Neural cell (in vitro differentiated cells): Measurements from ENCODE around the gene BPIFB6. TPM values are rescaled to one million over a fixed set of nuclear protein-coding genes. Genes with fewer than 3 reads are reported as not detected.

Source experiments
- H2AFZ ChIP-seq: fragments of 200-600, 300-800 bp; sonication (generic), shearing (Covaris generic); 2 replicates; pipeline ENCODE4 v1.6.0; 2014; ENCODE audit warnings: low read depth, mild to moderate bottlenecking, antibody characterized with exemption, low read length, moderate library complexity
- H3F3A ChIP-seq: fragments of 200-600 bp; shearing (Covaris generic); 2 replicates; pipeline ENCODE4 v1.6.1; 2016; ENCODE audit warnings: mild to moderate bottlenecking, moderate library complexity, mixed read lengths, antibody characterized with exemption, low read length; ENCODE audit not compliant: insufficient read depth, poor library complexity, severe bottlenecking
- H3K27ac ChIP-seq: fragments of 200-600, 300-800 bp; sonication (generic), shearing (Covaris generic); 2 replicates; pipeline ENCODE4 v1.5.1; 2014; ENCODE audit warnings: mild to moderate bottlenecking, low read length, moderate library complexity
- H3K27me3 ChIP-seq: fragments of 300-800, 200-600 bp; sonication (generic), shearing (Covaris generic); 2 replicates; pipeline ENCODE4 v1.6.0; 2014; ENCODE audit warnings: mild to moderate bottlenecking, low read depth, low read length, moderate library complexity; ENCODE audit not compliant: insufficient read depth
- H3K36me3 ChIP-seq: fragments of 300-800, 200-600 bp; sonication (generic), shearing (Covaris generic); 2 replicates; pipeline ENCODE4 v1.5.1; 2014; ENCODE audit warnings: mild to moderate bottlenecking, antibody characterized with exemption, low read length, moderate library complexity; ENCODE audit not compliant: insufficient read depth
- H3K4me2 ChIP-seq: fragments of 300-800, 200-600 bp; sonication (generic), shearing (Covaris generic); 2 replicates; pipeline ENCODE4 v1.6.0; 2014; ENCODE audit warnings: mild to moderate bottlenecking, low read length
- H3K4me3 ChIP-seq: fragments of 300-800, 200-600 bp; sonication (generic), shearing (Covaris generic); 2 replicates; pipeline ENCODE4 v1.5.1; 2014; ENCODE audit warnings: mild to moderate bottlenecking, low read length, moderate library complexity
- H3K79me2 ChIP-seq: fragments of 200-600 bp; shearing (Covaris generic); replicated peaks from 2 replicates; pipeline ENCODE4 v1.6.0; 2014; ENCODE audit warnings: mild to moderate bottlenecking, low read length, moderate library complexity; ENCODE audit not compliant: insufficient read depth
- H3K9ac ChIP-seq: fragments of 300-800, 200-600 bp; sonication (generic), shearing (Covaris generic); 2 replicates; pipeline ENCODE4 v1.6.1; 2016; ENCODE audit warnings: mild to moderate bottlenecking, low read length, mixed read lengths
- H3K9me2 ChIP-seq: fragments of 200-600 bp; shearing (Covaris generic); 2 replicates; pipeline ENCODE4 v1.6.1; 2016; ENCODE audit warnings: mild to moderate bottlenecking, low read length, mixed read lengths; ENCODE audit not compliant: insufficient read depth
- H3K9me3 ChIP-seq: fragments of 200-600, 300-800 bp; sonication (generic), shearing (Covaris generic); 2 replicates; pipeline ENCODE4 v1.6.1; 2016; ENCODE audit warnings: mild to moderate bottlenecking, mixed run types, low read length, moderate library complexity, mixed read lengths
- H4K20me1 ChIP-seq: fragments of 200-600 bp; shearing (Covaris generic); 2 replicates; pipeline ENCODE4 v1.6.1; 2016; ENCODE audit warnings: mild to moderate bottlenecking, mixed run types; ENCODE audit not compliant: insufficient read depth
- EP300 ChIP-seq: fragments of 450-650 bp; conservative IDR thresholded peaks from 2 replicates; pipeline ENCODE4 v1.6.1; 2014; ENCODE audit warnings: antibody characterized with exemption, mild to moderate bottlenecking, moderate library complexity; ENCODE audit not compliant: poor library complexity, severe bottlenecking
- EZH2 ChIP-seq: fragments of 200-600, 300-800 bp; shearing (Covaris generic), sonication (generic); IDR thresholded peaks from 2 replicates; pipeline ENCODE4 v1.6.1; 2014; ENCODE audit warnings: antibody characterized with exemption, low read length, borderline replicate concordance, mild to moderate bottlenecking; ENCODE audit not compliant: insufficient read depth, poor library complexity, severe bottlenecking
- MXI1 ChIP-seq: fragments of 450-650 bp; conservative IDR thresholded peaks from 2 replicates; pipeline ENCODE4 v1.6.1; 2014; ENCODE audit warnings: antibody characterized with exemption, mild to moderate bottlenecking; ENCODE audit not compliant: poor library complexity, severe bottlenecking
- POLR2AphosphoS5 ChIP-seq: IDR thresholded peaks from 2 replicates; pipeline ENCODE4 v1.6.1; 2012
- RAD21 ChIP-seq: fragments of 450-650 bp; conservative IDR thresholded peaks from 2 replicates; pipeline ENCODE4 v1.6.1; 2014; ENCODE audit warnings: antibody characterized with exemption, mild to moderate bottlenecking, moderate library complexity
- SMC3 ChIP-seq: fragments of 450-650 bp; conservative IDR thresholded peaks from 2 replicates; pipeline ENCODE4 v1.6.1; 2014; ENCODE audit warnings: antibody characterized with exemption, mild to moderate bottlenecking, moderate library complexity; ENCODE audit not compliant: poor library complexity
- TAF1 ChIP-seq: IDR thresholded peaks from 2 replicates; pipeline ENCODE4 v1.6.1; 2012; ENCODE audit warnings: low read depth
- polyA plus RNA-seq: library from polyadenylated mRNA; depleted of rRNA; stranded (reverse); fragments of >200 nt; gene quantifications from 2 replicates; pipeline ENCODE4 v1.2.3, GENCODE V29; 2014
- TF ChIP-seq, protein P1 (sequence below): fragments of 450-650 bp; IDR thresholded peaks from 2 replicates; pipeline ENCODE4 v1.5.1; 2014; ENCODE audit warnings: antibody characterized with exemption, mild to moderate bottlenecking, moderate library complexity; ENCODE audit not compliant: poor library complexity, severe bottlenecking
- TF ChIP-seq, protein P2 (sequence below): IDR thresholded peaks from 2 replicates; pipeline ENCODE4 v1.6.1; 2012; ENCODE audit warnings: borderline replicate concordance

The BPIFB6 gene
- polyA plus RNA-seq, 1 donor from 2014 or later: not detected

- Histone ChIP-seq H3K27ac (no peak overlapping the region), H3K4me3 (no peak overlapping the region), H3K9me3 (no peaks in the 10 kb centered on the region), H3F3A (no peaks in the 10 kb centered on the region), H3K4me2 (no peak overlapping the region), H2AFZ (no peak overlapping the region), H3K9ac (no peak overlapping the region), H3K27me3 (no peaks in the 10 kb centered on the region), H4K20me1 (no peaks in the 10 kb centered on the region), H3K9me2 (no peaks in the 10 kb centered on the region), H3K36me3 (no peaks in the 10 kb centered on the region), H3K79me2 (no peaks in the 10 kb centered on the region)
- TF ChIP-seq SMC3 (no peak), RAD21 (no peak), MXI1 (no peak), EZH2 (no peak), TAF1 (no peak), POLR2AphosphoS5 (no peak), EP300 (no peak)
- TF ChIP-seq, protein P1, sequence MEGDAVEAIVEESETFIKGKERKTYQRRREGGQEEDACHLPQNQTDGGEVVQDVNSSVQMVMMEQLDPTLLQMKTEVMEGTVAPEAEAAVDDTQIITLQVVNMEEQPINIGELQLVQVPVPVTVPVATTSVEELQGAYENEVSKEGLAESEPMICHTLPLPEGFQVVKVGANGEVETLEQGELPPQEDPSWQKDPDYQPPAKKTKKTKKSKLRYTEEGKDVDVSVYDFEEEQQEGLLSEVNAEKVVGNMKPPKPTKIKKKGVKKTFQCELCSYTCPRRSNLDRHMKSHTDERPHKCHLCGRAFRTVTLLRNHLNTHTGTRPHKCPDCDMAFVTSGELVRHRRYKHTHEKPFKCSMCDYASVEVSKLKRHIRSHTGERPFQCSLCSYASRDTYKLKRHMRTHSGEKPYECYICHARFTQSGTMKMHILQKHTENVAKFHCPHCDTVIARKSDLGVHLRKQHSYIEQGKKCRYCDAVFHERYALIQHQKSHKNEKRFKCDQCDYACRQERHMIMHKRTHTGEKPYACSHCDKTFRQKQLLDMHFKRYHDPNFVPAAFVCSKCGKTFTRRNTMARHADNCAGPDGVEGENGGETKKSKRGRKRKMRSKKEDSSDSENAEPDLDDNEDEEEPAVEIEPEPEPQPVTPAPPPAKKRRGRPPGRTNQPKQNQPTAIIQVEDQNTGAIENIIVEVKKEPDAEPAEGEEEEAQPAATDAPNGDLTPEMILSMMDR: no peak
- TF ChIP-seq, protein P2, sequence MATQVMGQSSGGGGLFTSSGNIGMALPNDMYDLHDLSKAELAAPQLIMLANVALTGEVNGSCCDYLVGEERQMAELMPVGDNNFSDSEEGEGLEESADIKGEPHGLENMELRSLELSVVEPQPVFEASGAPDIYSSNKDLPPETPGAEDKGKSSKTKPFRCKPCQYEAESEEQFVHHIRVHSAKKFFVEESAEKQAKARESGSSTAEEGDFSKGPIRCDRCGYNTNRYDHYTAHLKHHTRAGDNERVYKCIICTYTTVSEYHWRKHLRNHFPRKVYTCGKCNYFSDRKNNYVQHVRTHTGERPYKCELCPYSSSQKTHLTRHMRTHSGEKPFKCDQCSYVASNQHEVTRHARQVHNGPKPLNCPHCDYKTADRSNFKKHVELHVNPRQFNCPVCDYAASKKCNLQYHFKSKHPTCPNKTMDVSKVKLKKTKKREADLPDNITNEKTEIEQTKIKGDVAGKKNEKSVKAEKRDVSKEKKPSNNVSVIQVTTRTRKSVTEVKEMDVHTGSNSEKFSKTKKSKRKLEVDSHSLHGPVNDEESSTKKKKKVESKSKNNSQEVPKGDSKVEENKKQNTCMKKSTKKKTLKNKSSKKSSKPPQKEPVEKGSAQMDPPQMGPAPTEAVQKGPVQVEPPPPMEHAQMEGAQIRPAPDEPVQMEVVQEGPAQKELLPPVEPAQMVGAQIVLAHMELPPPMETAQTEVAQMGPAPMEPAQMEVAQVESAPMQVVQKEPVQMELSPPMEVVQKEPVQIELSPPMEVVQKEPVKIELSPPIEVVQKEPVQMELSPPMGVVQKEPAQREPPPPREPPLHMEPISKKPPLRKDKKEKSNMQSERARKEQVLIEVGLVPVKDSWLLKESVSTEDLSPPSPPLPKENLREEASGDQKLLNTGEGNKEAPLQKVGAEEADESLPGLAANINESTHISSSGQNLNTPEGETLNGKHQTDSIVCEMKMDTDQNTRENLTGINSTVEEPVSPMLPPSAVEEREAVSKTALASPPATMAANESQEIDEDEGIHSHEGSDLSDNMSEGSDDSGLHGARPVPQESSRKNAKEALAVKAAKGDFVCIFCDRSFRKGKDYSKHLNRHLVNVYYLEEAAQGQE: no peak
Measured at GRCh38 chr20:33071198-33071597, 39.8 kb downstream of the BPIFB6 start.

GRCh38 chr20:33072362-33072761 lies 40.9 kb downstream of the BPIFB6 start:
- Histone ChIP-seq H3K9me2 (no peaks in the 10 kb centered on the region), H2AFZ (no peak overlapping the region), H3K4me2 (no peak overlapping the region), H4K20me1 (no peaks in the 10 kb centered on the region), H3K79me2 (no peaks in the 10 kb centered on the region), H3K9me3 (no peaks in the 10 kb centered on the region), H3K27me3 (no peaks in the 10 kb centered on the region), H3K27ac (no peak overlapping the region), H3K36me3 (no peaks in the 10 kb centered on the region), H3F3A (no peaks in the 10 kb centered on the region), H3K4me3 (no peak overlapping the region), H3K9ac (no peak overlapping the region)
- TF ChIP-seq POLR2AphosphoS5 (no peak), RAD21 (no peak), SMC3 (no peak), EZH2 (no peak)
- TF ChIP-seq, protein P2: no peak
